ENCODE data around the gene PITPNC1. TPM values are rescaled to one million over a fixed set of nuclear protein-coding genes. Genes with fewer than 3 reads are reported as not detected.

Gene PITPNC1
- total and polyA plus RNA-seq, 5 donors from 2014 or later: 27.3 to 47.9 (median 39.5) TPM

GRCh38 chr17:67392111-67392510 is 15.0 kb downstream of the PITPNC1 start:
- DNase-seq: no peak

DNA sequence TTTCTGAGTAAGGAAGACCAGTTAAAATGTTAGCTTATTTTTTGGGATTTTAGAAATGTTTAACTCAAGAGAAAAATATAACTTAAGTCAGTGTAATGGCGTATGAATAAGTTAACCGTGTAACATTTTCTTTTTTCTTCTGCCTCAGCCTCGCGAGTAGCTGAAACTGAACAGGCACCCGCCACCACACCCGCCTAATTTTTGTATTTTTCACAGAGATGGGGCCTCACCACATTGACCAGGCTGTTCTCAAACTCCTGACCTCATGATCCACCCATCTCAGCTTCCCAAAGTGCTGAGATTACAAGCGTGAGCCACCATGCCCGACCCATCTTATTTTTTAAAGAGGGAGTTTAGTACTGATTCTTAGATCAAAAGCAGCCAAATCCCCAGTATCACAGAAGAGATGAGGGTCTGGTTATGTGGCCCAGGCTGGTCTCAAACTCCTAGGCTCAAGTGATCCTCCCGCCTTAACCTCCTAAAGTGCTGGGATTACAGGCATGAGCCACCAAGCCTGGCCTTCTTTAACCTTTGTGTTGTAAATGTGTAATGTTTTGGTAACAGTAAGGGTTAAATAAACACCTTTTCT is 16.8 kb downstream of the PITPNC1 start:
- no peak for DNase-seq
- peak overlapping the region; percentile 1 for H3K27ac ChIP-seq (ENCODE audit: insufficient read depth, low read length, poor library complexity, severe bottlenecking)
- Mint-ChIP-seq H3K27me3 (no peaks in the 10 kb centered on the region), H3K27ac (peak overlapping the region; percentile 15 to 84 (median 39)), H3K36me3 (peaks cover 11% of the 10 kb centered on the region), H3K4me1 (peaks cover 19 to 47% (median 26%) of the 10 kb centered on the region in 4 donors), H3K4me3 (no peak overlapping the region), H3K9me3 (no peaks in the 10 kb centered on the region)
- H3K4me3 ChIP-seq (ENCODE audit: low read depth, low read length): no peak overlapping the region
- peaks cover 27% of the 10 kb centered on the region for H3K4me1 ChIP-seq (ENCODE audit: control insufficient read depth, insufficient read depth, low read length, poor library complexity, severe bottlenecking)
- no peak for ATAC-seq (ENCODE audit: low read depth in 2 of 2)
- H3K9me3 ChIP-seq (ENCODE audit: control insufficient read depth in 2 of 2, low read length in 2 of 2): no peaks in the 10 kb centered on the region
- no peaks in the 10 kb centered on the region for H3K36me3 ChIP-seq (ENCODE audit: control insufficient read depth, insufficient read depth, low read length)
- no peaks in the 10 kb centered on the region for H3K27me3 ChIP-seq (ENCODE audit: control insufficient read depth, insufficient read depth, low read length)

More at GRCh38 chr17:67392111-67392510, 15.0 kb downstream of the PITPNC1 start:
- Mint-ChIP-seq H3K27ac (peak overlapping the region; percentile 62 to 97 (median 91)), H3K4me3 (peak overlapping the region in 1 of 4 donors; percentile 38), H3K9me3 (no peaks in the 10 kb centered on the region), H3K36me3 (peaks cover 4% of the 10 kb centered on the region), H3K27me3 (no peaks in the 10 kb centered on the region), H3K4me1 (peaks cover 22 to 54% (median 32%) of the 10 kb centered on the region in 4 donors)
- ATAC-seq (ENCODE audit: low read depth in 2 of 2): no peak
- no peaks in the 10 kb centered on the region for H3K36me3 ChIP-seq (ENCODE audit: control insufficient read depth, insufficient read depth, low read length)
- no peaks in the 10 kb centered on the region for H3K9me3 ChIP-seq (ENCODE audit: control insufficient read depth in 2 of 2, low read length in 2 of 2)
- no peak overlapping the region for H3K4me3 ChIP-seq (ENCODE audit: low read depth, low read length)
- peaks cover 27% of the 10 kb centered on the region for H3K4me1 ChIP-seq (ENCODE audit: control insufficient read depth, insufficient read depth, low read length, poor library complexity, severe bottlenecking)
- H3K27me3 ChIP-seq (ENCODE audit: control insufficient read depth, insufficient read depth, low read length): no peaks in the 10 kb centered on the region
- peak overlapping the region; percentile 62 for H3K27ac ChIP-seq (ENCODE audit: insufficient read depth, low read length, poor library complexity, severe bottlenecking)

DNA sequence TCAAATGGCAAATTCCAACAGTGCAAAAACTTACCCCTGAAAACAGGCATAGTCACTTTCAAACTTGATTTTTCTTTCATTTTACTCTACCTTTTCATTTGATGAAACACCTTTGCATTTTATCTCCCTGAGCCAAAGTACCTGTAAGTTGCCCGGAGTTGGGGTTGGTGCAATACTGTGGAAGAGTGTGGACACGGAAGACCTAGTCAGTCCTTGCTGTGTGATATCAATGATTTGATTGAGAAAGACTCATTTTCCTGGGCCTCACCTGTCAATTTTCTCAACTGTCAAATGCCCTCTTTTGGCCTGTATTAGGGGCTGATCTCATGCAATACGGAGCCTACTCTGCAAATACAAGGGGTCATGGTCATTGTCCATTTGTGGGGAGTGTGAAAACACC is 22.6 kb downstream of the PITPNC1 start:
- peaks cover 10% of the 10 kb centered on the region for H3K36me3 Mint-ChIP-seq
- peak overlapping the region; percentile 70 to 81 (median 75) for H3K27ac Mint-ChIP-seq
- H3K4me1 Mint-ChIP-seq: peaks cover 10 to 50% (median 21%) of the 10 kb centered on the region in 4 donors
- H3K9me3 Mint-ChIP-seq: no peaks in the 10 kb centered on the region
- Histone ChIP-seq H3K27ac (ENCODE audit: insufficient read depth, low read length, poor library complexity, severe bottlenecking) (no peak overlapping the region), H3K27me3 (ENCODE audit: control insufficient read depth, insufficient read depth, low read length) (no peaks in the 10 kb centered on the region), H3K9me3 (ENCODE audit: control insufficient read depth in 2 of 2, low read length in 2 of 2) (no peaks in the 10 kb centered on the region), H3K36me3 (ENCODE audit: control insufficient read depth, insufficient read depth, low read length) (no peaks in the 10 kb centered on the region), H3K4me1 (ENCODE audit: control insufficient read depth, insufficient read depth, low read length, poor library complexity, severe bottlenecking) (peaks cover 8% of the 10 kb centered on the region), H3K4me3 (ENCODE audit: low read depth, low read length) (peak overlapping the region; percentile 55)
- no peak for DNase-seq
- no peak for ATAC-seq (ENCODE audit: low read depth in 2 of 2)
- peak overlapping the region in 2 of 4 donors; percentile 78 to 82 for H3K4me3 Mint-ChIP-seq
- H3K27me3 Mint-ChIP-seq: no peaks in the 10 kb centered on the region

- H3K4me1 Mint-ChIP-seq: peaks cover 10 to 52% (median 21%) of the 10 kb centered on the region in 4 donors
- Histone ChIP-seq H3K27me3 (ENCODE audit: control insufficient read depth, insufficient read depth, low read length) (no peaks in the 10 kb centered on the region), H3K9me3 (ENCODE audit: control insufficient read depth in 2 of 2, low read length in 2 of 2) (no peaks in the 10 kb centered on the region), H3K4me1 (ENCODE audit: control insufficient read depth, insufficient read depth, low read length, poor library complexity, severe bottlenecking) (peaks cover 8% of the 10 kb centered on the region), H3K36me3 (ENCODE audit: control insufficient read depth, insufficient read depth, low read length) (no peaks in the 10 kb centered on the region), H3K27ac (ENCODE audit: insufficient read depth, low read length, poor library complexity, severe bottlenecking) (no peak overlapping the region), H3K4me3 (ENCODE audit: low read depth, low read length) (peak overlapping the region; percentile 55)
- no peaks in the 10 kb centered on the region for H3K9me3 Mint-ChIP-seq
- DNase-seq (peak in 1 of 3 donors; percentile 12), ATAC-seq (ENCODE audit: low read depth in 2 of 2) (peak in 1 of 2 donors; percentile 14)
- H3K27me3 Mint-ChIP-seq: no peaks in the 10 kb centered on the region
- H3K4me3 Mint-ChIP-seq: peak overlapping the region in 3 of 4 donors; percentile 40 to 82 (median 78)
- peak overlapping the region; percentile 70 to 79 (median 75) for H3K27ac Mint-ChIP-seq
- H3K36me3 Mint-ChIP-seq: peaks cover 10% of the 10 kb centered on the region
Observed at GRCh38 chr17:67400193-67400592, 23.1 kb downstream of the PITPNC1 start.

DNA sequence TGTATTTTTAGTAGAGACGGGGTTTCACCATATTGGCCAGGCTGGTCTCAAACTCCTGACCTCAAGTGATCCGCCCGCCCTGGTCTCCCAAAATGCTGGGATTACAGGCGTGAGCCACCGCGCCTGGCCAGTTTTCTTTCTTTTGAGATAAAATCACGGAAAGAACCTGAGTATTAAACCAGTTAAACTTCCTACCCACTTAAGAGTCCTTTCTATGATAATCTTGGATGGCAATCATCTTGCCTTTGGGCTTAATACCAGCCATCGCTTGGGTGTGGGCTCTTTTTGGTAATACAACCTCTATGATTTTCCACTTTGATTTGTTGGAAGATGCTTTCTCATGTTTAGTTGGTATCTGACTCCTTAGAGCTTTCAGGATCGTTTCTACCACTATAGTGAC is 24.0 kb downstream of the PITPNC1 start:
- H3K9me3 ChIP-seq (ENCODE audit: control insufficient read depth in 2 of 2, low read length in 2 of 2): no peaks in the 10 kb centered on the region
- H3K27ac Mint-ChIP-seq: peak overlapping the region in 1 of 3 donors; percentile 75
- H3K4me3 ChIP-seq (ENCODE audit: low read depth, low read length): no peak overlapping the region
- no peak for ATAC-seq (ENCODE audit: low read depth in 2 of 2)
- H3K27ac ChIP-seq (ENCODE audit: insufficient read depth, low read length, poor library complexity, severe bottlenecking): no peak overlapping the region
- peaks cover 8% of the 10 kb centered on the region for H3K4me1 ChIP-seq (ENCODE audit: control insufficient read depth, insufficient read depth, low read length, poor library complexity, severe bottlenecking)
- no peaks in the 10 kb centered on the region for H3K9me3 Mint-ChIP-seq
- H3K27me3 ChIP-seq (ENCODE audit: control insufficient read depth, insufficient read depth, low read length): no peaks in the 10 kb centered on the region
- H3K4me3 Mint-ChIP-seq: no peak overlapping the region
- H3K4me1 Mint-ChIP-seq: peaks cover 10 to 56% (median 25%) of the 10 kb centered on the region in 4 donors
- DNase-seq: no peak
- peaks cover 13% of the 10 kb centered on the region for H3K36me3 Mint-ChIP-seq
- no peaks in the 10 kb centered on the region for H3K36me3 ChIP-seq (ENCODE audit: control insufficient read depth, insufficient read depth, low read length)
- no peaks in the 10 kb centered on the region for H3K27me3 Mint-ChIP-seq

DNA sequence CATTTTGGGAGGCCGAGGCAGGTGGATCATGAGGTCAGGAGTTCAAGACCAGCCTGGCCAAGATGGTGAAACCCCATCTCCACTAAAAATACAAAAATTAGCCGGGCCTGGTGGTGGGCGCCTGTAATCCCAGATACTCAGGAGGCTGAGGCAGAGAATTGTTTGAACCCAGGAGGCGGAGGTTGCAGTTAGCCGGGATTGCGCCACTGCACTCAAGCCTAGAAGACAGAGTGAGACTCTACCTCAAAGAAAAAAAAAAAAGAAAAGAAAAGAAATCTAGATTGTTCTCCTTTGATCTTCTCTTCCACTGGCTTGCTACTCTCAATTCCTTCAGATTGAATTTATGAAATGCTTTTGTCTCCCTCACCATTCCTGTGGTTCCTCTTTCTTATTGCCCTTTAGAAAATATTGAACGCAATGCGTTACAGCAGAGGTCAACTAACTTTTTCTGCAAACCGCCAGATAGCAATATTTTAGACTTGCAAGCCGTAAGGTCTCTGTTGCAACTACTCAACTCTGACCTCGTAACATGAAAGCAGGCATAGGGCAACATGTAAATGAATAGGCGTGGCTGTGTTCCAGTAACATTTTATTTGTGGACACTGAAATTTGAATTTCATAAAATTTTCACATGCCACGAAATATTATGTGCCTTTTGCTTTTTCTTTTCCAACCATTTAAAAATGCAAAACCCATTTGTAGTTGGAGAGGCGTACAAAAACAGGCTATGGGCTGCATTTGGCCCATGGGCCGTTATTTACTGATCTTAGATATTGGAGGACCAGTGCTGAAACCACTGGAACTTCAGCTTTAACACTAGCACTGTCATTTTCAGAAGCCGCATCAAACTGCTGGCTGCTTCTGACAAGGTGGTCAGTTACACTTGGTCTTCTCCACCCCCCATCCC is 24.8 kb downstream of the PITPNC1 start:
- Histone ChIP-seq H3K4me1 (ENCODE audit: control insufficient read depth, insufficient read depth, low read length, poor library complexity, severe bottlenecking) (peaks cover 8% of the 10 kb centered on the region), H3K27ac (ENCODE audit: insufficient read depth, low read length, poor library complexity, severe bottlenecking) (no peak overlapping the region), H3K4me3 (ENCODE audit: low read depth, low read length) (no peak overlapping the region), H3K27me3 (ENCODE audit: control insufficient read depth, insufficient read depth, low read length) (no peaks in the 10 kb centered on the region), H3K9me3 (ENCODE audit: control insufficient read depth in 2 of 2, low read length in 2 of 2) (no peaks in the 10 kb centered on the region), H3K36me3 (ENCODE audit: control insufficient read depth, insufficient read depth, low read length) (no peaks in the 10 kb centered on the region)
- H3K27me3 Mint-ChIP-seq: no peaks in the 10 kb centered on the region
- H3K36me3 Mint-ChIP-seq: peaks cover 13% of the 10 kb centered on the region
- ATAC-seq (ENCODE audit: low read depth in 2 of 2) (no peak), DNase-seq (no peak)
- H3K4me1 Mint-ChIP-seq: peaks cover 10 to 59% (median 29%) of the 10 kb centered on the region in 4 donors
- peak overlapping the region in 1 of 3 donors; percentile 56 for H3K27ac Mint-ChIP-seq
- no peaks in the 10 kb centered on the region for H3K9me3 Mint-ChIP-seq
- no peak overlapping the region for H3K4me3 Mint-ChIP-seq

DNA sequence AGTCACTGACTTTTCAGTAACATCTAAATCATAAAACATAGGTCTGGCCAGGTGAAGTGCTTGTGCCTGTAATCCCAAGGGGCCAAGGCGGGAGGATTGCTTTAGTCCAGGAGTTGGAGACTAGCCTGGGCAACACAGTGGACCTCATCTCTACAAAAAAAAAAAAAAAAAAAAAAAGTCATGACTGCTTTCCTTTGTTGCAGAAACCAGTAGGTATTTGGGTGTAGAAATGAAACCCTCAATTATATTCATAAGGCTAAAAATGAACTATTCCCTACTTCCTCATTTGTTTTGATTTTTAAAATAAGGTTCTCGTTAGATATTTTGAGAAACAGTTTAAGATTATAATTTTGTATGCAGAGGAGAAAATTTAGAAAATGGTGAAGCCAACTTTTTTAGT is 26.0 kb downstream of the PITPNC1 start:
- H3K36me3 ChIP-seq (ENCODE audit: control insufficient read depth, insufficient read depth, low read length): no peaks in the 10 kb centered on the region
- H3K4me1 ChIP-seq (ENCODE audit: control insufficient read depth, insufficient read depth, low read length, poor library complexity, severe bottlenecking): peaks cover 8% of the 10 kb centered on the region
- H3K9me3 ChIP-seq (ENCODE audit: control insufficient read depth in 2 of 2, low read length in 2 of 2): no peaks in the 10 kb centered on the region
- peak overlapping the region in 2 of 3 donors; percentile 11 to 54 for H3K27ac Mint-ChIP-seq
- no peaks in the 10 kb centered on the region for H3K27me3 ChIP-seq (ENCODE audit: control insufficient read depth, insufficient read depth, low read length)
- H3K27ac ChIP-seq (ENCODE audit: insufficient read depth, low read length, poor library complexity, severe bottlenecking): no peak overlapping the region
- H3K4me3 ChIP-seq (ENCODE audit: low read depth, low read length): no peak overlapping the region
- DNase-seq: no peak
- peaks cover 11% of the 10 kb centered on the region for H3K36me3 Mint-ChIP-seq
- no peaks in the 10 kb centered on the region for H3K9me3 Mint-ChIP-seq
- H3K27me3 Mint-ChIP-seq: no peaks in the 10 kb centered on the region
- no peak overlapping the region for H3K4me3 Mint-ChIP-seq
- no peak for ATAC-seq (ENCODE audit: low read depth in 2 of 2)
- peaks cover 10 to 63% (median 30%) of the 10 kb centered on the region in 4 donors for H3K4me1 Mint-ChIP-seq

All from CD4-positive, CD25-positive, alpha-beta regulatory T cell (primary cell).